Prostate gland (tissue), 2 donors: ENCODE results near the gene SMG6. TPM values are rescaled to one million over a fixed set of nuclear protein-coding genes. Genes with fewer than 3 reads are reported as not detected.
"Not testable (repeated sequence)": the region's sequence is repeated elsewhere in the genome, so short reads cannot be mapped to it uniquely, and the experiment has no call there.

Experiments used
- DNase-seq: peaks from one replicate; pipeline ENCODE4 v3.0.0-alpha.2; 2019; ENCODE audit warnings: low spot score
- H3K27ac ChIP-seq, 2 donors: fragments of 200-600 bp; sonication (generic); 2 replicates each; pipeline ENCODE4 v1.5.1; 2017 to 2019
- H3K27me3 ChIP-seq: fragments of 200-600 bp; sonication (generic); replicated peaks from 2 replicates; pipeline ENCODE4 v1.5.1; 2019; ENCODE audit not compliant: insufficient read depth
- H3K36me3 ChIP-seq, 2 donors: fragments of 200-600 bp; sonication (generic); 1 replicate in 1 of 2; 2 replicates in 1 of 2; pipeline versions ENCODE4 v1.5.1 to v1.8.1; 2017 to 2019
- H3K4me1 ChIP-seq: fragments of 200-600 bp; sonication (generic); replicated peaks from 2 replicates; pipeline ENCODE4 v1.5.1; 2019
- H3K4me3 ChIP-seq, 2 donors: fragments of 200-600 bp; sonication (generic); 2 replicates each; pipeline ENCODE4 v1.5.1; 2017 to 2019
- H3K9me3 ChIP-seq: fragments of 200-600 bp; sonication (generic); 2 replicates; pipeline ENCODE4 v1.5.1; 2017
- POLR2A ChIP-seq: fragments of 450-650 bp; IDR thresholded peaks from one replicate; pipeline ENCODE4 v1.6.1; 2016; ENCODE audit warnings: antibody characterized with exemption, mild to moderate bottlenecking
- POLR2AphosphoS5 ChIP-seq: sonication (generic); formaldehyde crosslinking; IDR thresholded peaks from one replicate; pipeline ENCODE4 v1.6.1; 2017; ENCODE audit warnings: antibody characterized with exemption
- WGBS: methylation state at CpG from one replicate; pipeline ENCODE4 v1.1.5; 2018; 5-methylcytosine and 5-hydroxymethylcytosine counted together
- intact Hi-C: fragments of 100-400 bp; cut with DNase I; formaldehyde crosslinking; loops from one replicate; pipeline ENCODE4 v1.14.2; 2022
- total RNA-seq, 2 donors: library from RNA; depleted of rRNA; stranded (reverse); fragments of >200 nt; gene quantifications; one replicate each; pipeline ENCODE4 v1.1.0, GENCODE V29; 2016
- TF ChIP-seq, protein P1 (sequence below), 4 experiments: fragments of 200-600 bp in 2 of 4; fragments of 450-650 bp in 2 of 4; sonication (generic) in 2 of 4; IDR thresholded peaks; 1 replicate in 3 of 4; 2 replicates in 1 of 4; pipeline ENCODE4 v1.5.1; 2016 to 2019; ENCODE audit warnings: antibody characterized with exemption in 4 of 4, mild to moderate bottlenecking in 2 of 4, moderate library complexity in 2 of 4

The SMG6 gene
- total RNA-seq, 2 donors from 2014 or later: 23.8 to 56.0 TPM

- Histone ChIP-seq H3K36me3 (peaks cover 5 to 7% of the 10 kb centered on the region in 2 donors), H3K27me3 (no peaks in the 10 kb centered on the region), H3K27ac (no peak overlapping the region), H3K4me1 (no peaks in the 10 kb centered on the region), H3K9me3 (no peaks in the 10 kb centered on the region), H3K4me3 (no peak overlapping the region)
- WGBS: 83% methylated on average over 2 of the region's 2 CpGs
- intact Hi-C loops: no loop called here
- DNase-seq: no peak
- TF ChIP-seq POLR2AphosphoS5: no peak
Observed at GRCh38 chr17:2323629-2324314, 20.2 kb upstream of the SMG6 start.

- 58% methylated on average over 1 of the region's 1 CpG for WGBS
- intact Hi-C loops: no loop called here
- no peak overlapping the region for H3K27ac ChIP-seq
- no peak for DNase-seq
- H3K27me3 ChIP-seq: no peaks in the 10 kb centered on the region
- H3K4me1 ChIP-seq: no peaks in the 10 kb centered on the region
- H3K4me3 ChIP-seq: no peak overlapping the region
- H3K36me3 ChIP-seq: peaks cover 5 to 7% of the 10 kb centered on the region in 2 donors
- TF ChIP-seq POLR2A (no peak), POLR2AphosphoS5 (no peak)
- TF ChIP-seq, protein P1, sequence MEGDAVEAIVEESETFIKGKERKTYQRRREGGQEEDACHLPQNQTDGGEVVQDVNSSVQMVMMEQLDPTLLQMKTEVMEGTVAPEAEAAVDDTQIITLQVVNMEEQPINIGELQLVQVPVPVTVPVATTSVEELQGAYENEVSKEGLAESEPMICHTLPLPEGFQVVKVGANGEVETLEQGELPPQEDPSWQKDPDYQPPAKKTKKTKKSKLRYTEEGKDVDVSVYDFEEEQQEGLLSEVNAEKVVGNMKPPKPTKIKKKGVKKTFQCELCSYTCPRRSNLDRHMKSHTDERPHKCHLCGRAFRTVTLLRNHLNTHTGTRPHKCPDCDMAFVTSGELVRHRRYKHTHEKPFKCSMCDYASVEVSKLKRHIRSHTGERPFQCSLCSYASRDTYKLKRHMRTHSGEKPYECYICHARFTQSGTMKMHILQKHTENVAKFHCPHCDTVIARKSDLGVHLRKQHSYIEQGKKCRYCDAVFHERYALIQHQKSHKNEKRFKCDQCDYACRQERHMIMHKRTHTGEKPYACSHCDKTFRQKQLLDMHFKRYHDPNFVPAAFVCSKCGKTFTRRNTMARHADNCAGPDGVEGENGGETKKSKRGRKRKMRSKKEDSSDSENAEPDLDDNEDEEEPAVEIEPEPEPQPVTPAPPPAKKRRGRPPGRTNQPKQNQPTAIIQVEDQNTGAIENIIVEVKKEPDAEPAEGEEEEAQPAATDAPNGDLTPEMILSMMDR (IDR thresholded peaks at IDR 0.05): no peak
- H3K9me3 ChIP-seq: no peaks in the 10 kb centered on the region
Observed at GRCh38 chr17:2321399-2321798, 17.8 kb upstream of the SMG6 start.

- TF ChIP-seq POLR2A: no peak
- TF ChIP-seq, protein P1 (IDR thresholded peaks at IDR 0.05): no peak
- TF ChIP-seq POLR2AphosphoS5: no peak
- H3K27ac ChIP-seq: no peak overlapping the region
- DNase-seq: no peak
- H3K9me3 ChIP-seq: no peaks in the 10 kb centered on the region
- peaks cover 0 to 5% of the 10 kb centered on the region in 2 donors for H3K36me3 ChIP-seq
- H3K4me1 ChIP-seq: no peaks in the 10 kb centered on the region
- intact Hi-C loops: no loop called here
- no peaks in the 10 kb centered on the region for H3K27me3 ChIP-seq
- no peak overlapping the region for H3K4me3 ChIP-seq
Observed at GRCh38 chr17:2319051-2319450, 15.5 kb upstream of the SMG6 start.

DNA sequence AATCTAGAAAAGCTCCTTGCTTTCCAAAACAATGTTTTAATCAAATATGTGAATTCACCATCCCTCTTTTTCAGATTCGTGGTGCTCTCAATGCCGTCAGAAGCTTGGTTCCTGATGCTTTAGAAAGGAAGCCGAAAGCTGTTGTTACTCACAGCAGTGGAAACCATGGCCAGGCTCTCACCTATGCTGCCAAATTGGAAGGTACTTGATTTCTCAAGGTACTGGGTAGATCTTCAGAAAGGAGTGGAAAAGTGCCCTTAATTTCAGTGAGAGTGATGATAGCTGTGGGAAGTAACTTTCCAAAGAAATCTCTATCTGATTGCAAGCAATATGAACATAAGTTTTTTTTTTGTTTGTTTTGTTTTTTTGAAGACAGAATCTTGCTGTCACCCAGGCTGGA, 14.2 kb upstream of the SMG6 start:
- Histone ChIP-seq H3K36me3 (peaks cover 0 to under 1% of the 10 kb centered on the region in 2 donors), H3K4me1 (no peaks in the 10 kb centered on the region), H3K9me3 (no peaks in the 10 kb centered on the region), H3K4me3 (no peak overlapping the region), H3K27ac (no peak overlapping the region), H3K27me3 (no peaks in the 10 kb centered on the region)
- DNase-seq: no peak
- intact Hi-C loops: no loop called here
- WGBS: 85% methylated on average over 3 of the region's 3 CpGs
- no peak for TF ChIP-seq POLR2A
- TF ChIP-seq POLR2AphosphoS5: no peak
- TF ChIP-seq, protein P1 (IDR thresholded peaks at IDR 0.05): no peak

DNA sequence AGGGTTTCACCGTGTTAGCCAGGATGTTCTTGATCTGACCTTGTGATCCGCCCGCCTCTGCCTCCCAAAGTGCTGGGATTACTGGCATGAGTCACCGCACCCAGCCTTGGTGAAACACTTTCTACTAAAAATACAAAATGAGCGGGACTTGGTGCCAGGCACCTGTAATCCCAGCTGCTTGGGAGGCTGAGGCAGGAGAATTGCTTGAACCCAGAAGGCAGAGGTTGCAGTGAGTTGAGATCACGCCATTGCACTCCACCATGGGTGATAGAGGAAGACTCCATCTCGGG, 13.3 kb upstream of the SMG6 start:
- H3K36me3 ChIP-seq, H3K4me1 ChIP-seq, intact Hi-C loops, H3K4me3 ChIP-seq, DNase-seq, H3K27ac ChIP-seq, H3K9me3 ChIP-seq, H3K27me3 ChIP-seq: not testable (repeated sequence)
- 97% methylated on average over 7 of the region's 7 CpGs for WGBS

DNA sequence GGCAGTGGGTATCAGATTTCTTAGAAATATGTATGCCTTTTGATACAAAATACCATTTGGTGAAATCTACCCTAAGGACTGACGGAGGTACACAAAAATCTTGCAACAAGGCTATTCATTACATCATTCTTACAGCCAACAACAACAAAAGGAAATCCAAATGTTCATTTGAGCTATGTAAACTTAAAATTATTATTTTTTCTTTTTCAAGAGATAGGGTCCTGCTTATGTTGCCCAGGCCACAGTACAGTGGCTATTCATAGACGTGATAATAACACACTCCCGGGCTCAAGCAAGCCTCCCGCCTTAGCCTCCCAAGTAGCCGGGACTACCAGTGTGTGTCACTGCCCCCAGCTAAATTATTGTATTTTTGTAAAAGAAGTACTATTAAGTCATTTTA, 9.2 kb upstream of the SMG6 start:
- Histone ChIP-seq H3K27me3 (no peaks in the 10 kb centered on the region), H3K4me3 (no peak overlapping the region), H3K36me3 (no peaks in the 10 kb centered on the region), H3K9me3 (no peaks in the 10 kb centered on the region), H3K27ac (no peak overlapping the region), H3K4me1 (no peaks in the 10 kb centered on the region)
- 86% methylated on average over 5 of the region's 5 CpGs for WGBS
- TF ChIP-seq, protein P1 (IDR thresholded peaks at IDR 0.05): no peak
- TF ChIP-seq POLR2AphosphoS5 (no peak), POLR2A (no peak)
- DNase-seq: no peak
- intact Hi-C loops: no loop called here
